ENCODE data around the gene GDF15.

Gene GDF15

GRCh38 chr19:18432275-18433014 is 46.5 kb downstream of the GDF15 start:
- peak; percentile 49 for DNase-seq

DNA sequence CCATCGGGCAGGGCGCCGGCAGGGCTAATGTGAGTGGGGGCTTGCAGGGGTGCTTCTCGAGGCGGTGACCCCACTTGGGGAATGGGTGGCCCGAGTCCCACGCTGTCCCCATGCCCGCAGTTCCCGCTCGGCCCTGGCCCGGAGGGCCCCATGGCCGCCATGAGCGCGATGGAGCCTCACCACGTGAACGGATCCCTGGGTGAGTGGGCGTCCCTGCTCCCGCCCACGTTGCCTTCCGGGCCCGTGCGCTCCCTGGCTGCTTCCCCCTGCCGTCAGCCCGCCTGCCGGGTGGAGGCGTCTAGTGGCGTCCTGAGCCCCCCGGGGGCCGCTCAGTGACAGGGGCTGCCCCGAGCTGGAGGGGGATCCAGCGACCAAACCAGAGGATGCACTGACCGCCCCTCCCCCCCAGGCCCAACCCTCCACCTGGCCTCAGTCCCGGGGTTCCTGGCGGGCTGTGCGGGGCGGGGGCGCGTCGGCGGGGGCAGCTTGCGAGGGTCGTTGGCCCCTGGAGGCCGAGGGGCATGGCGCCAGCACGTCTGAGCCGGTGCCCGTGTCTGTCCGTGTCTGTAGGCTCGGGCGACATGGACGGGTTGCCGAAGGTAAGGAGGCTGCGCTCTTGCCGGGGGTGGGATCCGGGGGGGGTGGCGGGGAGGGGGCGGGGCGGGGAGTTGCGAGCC is 47.2 kb downstream of the GDF15 start:
- no peak for DNase-seq

GRCh38 chr19:18433735-18434398 is 47.9 kb downstream of the GDF15 start:
- no peak for DNase-seq

- DNase-seq, result no peak
These were observed 48.6 kb downstream of the GDF15 start for GRCh38 chr19:18434411-18435175.

DNA sequence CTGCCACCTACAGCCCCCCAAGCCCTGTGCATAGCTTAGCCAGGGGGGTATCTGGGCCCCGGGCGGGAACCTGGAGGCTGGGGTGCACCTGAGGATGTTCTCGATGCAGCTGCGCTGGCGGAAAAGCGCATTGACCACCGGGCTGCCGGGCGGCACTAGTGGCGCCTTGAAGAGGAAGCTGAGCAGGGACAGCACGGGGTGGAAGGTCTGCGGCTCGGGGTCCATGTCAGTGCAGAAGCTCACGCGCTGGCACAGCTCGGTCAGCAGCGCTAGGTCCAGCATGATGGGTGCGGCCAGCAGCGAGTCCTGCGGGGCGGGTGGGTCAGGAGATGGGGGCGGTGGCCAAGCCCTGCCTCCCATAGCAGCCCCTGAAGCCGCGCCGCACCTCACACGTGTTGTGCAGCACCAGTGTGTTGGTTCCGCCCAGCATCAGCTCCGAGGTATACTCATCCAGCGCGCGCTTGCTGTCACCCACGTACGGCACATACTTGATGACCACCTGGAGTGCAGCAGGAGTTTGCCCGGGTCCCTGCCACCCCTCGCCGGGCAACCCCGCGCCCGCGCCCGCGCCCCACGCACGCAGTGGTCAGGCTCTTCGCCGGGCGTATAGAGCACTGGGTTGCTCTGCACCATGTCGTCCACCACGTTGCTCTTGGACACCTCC is 49.4 kb downstream of the GDF15 start:
- DNase-seq, result no peak

- no peak for DNase-seq
These were observed 50.1 kb downstream of the GDF15 start for GRCh38 chr19:18435842-18436670.

DNA sequence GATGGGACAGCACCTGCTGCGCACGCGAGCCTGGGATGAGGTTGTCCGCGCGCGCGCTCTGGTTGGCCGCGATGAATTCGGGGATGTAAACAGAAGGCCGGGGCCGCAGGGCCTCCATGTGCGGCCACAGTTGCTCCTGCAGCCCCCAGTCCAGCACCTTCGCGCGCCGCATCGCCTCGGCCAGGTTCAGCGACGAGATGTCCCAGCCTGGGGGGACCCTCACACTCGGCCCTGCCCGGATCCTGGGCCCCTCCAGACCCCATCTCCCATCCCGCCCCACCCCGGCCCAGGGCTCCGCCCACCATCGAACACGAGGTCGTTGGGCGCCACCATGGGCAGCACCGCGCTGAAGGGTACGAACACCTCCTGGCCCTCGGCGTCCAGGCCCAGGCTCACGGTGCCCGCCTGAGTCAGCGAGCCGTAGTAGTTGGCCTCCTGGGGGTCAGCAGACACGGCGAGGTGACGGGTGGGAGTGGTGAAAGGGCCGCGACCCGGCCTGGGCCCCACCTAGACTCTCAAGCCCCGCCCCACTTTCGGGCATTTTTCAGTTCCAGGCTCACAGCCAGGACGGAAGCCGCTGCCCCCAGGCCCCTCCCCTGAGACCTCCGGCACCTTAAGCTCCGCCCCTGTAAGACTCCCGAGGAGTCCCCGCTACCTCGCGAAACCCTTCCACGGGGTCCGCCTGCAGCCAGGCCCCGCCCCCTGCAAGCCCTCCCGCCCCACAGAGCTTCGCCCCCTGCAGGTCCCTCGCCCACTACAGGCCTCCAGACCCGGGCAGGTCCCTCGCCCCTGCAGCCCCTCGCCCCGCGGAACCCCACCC is 50.9 kb downstream of the GDF15 start:
- DNase-seq, result peak; percentile 85

GRCh38 chr19:18437491-18438330 is 51.8 kb downstream of the GDF15 start, which contains the start of gene ISYNA1:
Gene ISYNA1, minus strand, starts transcription at chr19:18438133. Its CDS starts 154 bp downstream, at chr19:18437979.
- DNase-seq, result no peak

DNA sequence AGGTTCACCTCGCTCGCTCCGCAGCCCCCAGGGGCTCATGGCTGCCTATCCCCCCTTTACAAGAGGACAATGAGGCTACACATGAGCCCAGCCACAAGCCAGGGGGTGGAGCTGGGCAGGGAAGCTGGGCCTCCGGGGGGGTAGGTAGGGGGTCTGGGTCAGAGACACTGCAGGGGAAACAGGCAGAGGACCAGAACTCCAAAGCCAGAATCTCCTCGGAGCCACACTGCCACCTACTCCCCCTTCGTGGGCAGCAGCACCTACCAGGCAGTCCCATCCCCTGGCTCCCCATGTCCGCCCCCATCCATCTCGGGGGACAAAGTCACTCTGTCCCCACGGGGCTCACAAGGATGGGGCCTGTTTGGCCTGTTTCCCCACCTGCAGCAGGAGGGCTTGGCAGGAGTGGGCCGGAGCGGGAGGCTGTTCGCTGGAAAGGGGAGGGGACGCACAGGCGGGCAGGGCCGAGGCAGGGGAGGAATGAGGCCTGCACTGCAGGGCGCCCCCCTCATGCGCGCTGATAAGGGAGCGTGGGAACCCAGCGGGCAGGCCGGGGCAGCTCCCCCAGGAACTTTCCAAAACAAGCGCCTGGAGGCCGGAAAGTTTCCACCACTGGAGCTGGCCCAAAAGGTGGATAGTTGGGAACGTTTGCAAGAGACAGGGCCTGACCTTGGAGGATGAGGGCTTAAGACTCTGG is 52.5 kb downstream of the GDF15 start:
- DNase-seq, result no peak

Measured in fibroblast of upper back skin (primary cell).